HG03432 (cell line): ENCODE measurements around the gene KIAA0586.
"Not testable (repeated sequence)": the region's sequence is repeated elsewhere in the genome, so short reads cannot be mapped to it uniquely, and the experiment has no call there.

Experiments used
- ATAC-seq: cut with Tn5 transposase; IDR thresholded peaks from one replicate; pipeline ENCODE4 v1.9.1; 2021; ENCODE audit warnings: mild to moderate bottlenecking, moderate library complexity; ENCODE audit not compliant: unreplicated experiment

KIAA0586 gene

GRCh38 chr14:58427281-58428117 lies at the start of gene KIAA0586, which contains the start of gene TIMM9:
KIAA0586 (plus strand) TSS chr14:58427719; CDS start chr14:58428265, 546 bp downstream.
TIMM9 (minus strand) TSS chr14:58427531; CDS start chr14:58411945, 15,586 bp downstream.
- ATAC-seq: peak; percentile 90

DNA sequence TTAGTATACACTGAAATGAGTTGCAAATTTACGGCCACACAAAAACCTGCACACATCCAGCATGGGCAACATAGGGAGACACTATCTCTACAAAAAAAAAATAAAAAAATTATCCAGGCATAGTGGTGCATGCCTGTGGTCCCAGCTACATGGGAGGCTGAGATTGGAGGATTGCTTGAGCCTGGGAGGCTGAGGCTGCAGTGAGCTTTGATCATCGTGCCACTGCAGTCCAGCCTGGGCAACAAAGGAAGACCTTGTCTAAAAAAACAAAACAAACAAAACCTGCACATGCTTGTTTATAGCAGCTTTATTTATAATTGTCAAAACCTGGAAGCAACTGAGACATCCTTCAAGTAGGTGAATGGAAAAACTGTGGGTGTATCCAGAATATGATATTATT lies 36.7 kb upstream of the KIAA0586 start:
- ATAC-seq: no peak

DNA sequence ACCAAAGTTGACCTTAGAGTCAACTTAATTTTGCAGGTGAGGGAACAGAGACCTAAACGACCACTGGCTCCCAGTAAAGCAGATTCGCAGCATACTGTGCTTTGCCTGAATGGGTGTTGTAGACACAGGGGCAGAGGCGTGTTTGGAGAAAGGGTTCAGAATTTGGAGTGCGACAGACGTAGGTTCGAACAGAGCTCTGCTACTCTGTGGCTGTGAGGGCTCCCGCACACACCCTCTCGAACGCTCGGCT lies 32.0 kb upstream of the KIAA0586 start:
- ATAC-seq: no peak

GRCh38 chr14:58395812-58396788 lies 31.4 kb upstream of the KIAA0586 start, which contains the start of gene TOMM20L:
TOMM20L (plus strand) TSS chr14:58395930; CDS start chr14:58395958, 28 bp downstream.
- peak; percentile 96 for ATAC-seq

DNA sequence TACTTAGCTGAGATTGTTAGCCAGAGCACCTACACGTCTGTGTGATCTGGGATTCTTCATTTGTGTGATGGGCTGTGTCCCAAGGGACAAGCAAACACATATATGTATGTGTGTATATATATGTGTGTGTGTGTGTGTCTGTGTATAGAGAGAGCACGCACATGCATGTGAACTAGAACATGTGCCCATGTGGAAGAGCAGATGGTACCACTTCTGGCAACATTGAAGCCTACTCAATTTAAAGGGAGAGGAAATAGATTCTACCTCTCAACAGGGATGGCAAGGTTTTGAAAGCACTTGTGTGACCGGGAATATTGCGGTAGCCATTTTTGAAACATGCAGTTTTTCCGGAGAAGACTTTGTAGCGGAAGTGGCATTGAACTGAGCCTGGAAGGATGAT lies 30.4 kb upstream of the KIAA0586 start:
- no peak for ATAC-seq

DNA sequence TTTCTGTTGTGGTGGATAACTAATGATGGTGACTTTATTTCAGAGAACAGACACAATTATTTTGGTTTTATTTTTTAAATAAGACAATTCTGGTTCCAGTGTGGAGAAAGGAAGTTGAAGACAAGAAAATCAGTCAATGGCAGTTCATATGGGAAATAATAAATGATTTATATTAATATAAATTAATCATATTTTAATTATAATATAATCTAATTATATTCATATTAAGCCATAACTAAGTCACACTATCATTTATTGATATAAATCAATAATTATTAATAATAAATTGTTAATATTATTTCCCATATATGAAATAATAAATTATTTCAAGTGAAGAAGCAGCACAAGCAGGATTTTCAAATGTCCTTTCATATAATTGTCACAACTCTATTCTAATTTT lies 29.0 kb upstream of the KIAA0586 start:
- no peak for ATAC-seq

DNA sequence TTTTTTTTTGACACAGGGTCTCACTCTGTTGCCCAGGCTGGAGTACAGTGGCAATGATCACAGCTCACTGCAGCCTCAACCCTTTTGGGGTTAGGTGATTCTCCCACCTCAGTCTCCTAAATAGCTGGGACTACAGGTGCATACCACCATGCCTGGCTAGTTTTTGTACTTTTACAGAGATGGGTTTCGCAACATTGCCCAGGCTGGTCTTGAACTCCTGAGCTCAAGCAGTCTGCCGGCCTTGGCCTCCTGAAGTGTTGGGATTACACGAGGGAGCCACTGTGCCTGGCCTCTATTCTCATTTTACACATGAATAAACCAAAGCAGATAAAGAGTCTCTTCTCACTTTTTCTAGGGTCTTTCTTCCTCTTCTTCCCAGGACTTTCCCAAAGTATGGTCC lies 28.6 kb upstream of the KIAA0586 start:
- ATAC-seq: no peak

DNA sequence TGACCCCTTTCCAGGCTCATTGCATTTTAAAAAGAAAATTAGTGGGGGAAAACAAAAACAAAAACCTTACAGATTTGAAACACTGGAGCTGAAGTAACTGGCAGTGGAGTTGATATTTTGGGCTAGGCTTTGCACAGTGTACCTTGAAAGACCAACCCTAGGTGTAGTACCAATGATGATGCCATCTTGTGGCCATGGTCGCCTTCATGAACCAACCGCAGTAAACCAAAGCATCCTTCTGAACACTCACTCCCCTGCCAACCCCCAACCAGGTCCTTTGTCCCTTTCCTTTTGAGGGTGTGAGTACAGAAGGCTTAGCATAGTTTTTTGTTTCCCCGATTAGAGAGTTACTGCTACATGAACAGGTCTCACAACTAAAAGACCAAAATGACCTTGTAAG lies 25.9 kb upstream of the KIAA0586 start:
- no peak for ATAC-seq

- ATAC-seq: no peak
These were observed 18.8 kb upstream of the KIAA0586 start for GRCh38 chr14:58408681-58409215.

DNA sequence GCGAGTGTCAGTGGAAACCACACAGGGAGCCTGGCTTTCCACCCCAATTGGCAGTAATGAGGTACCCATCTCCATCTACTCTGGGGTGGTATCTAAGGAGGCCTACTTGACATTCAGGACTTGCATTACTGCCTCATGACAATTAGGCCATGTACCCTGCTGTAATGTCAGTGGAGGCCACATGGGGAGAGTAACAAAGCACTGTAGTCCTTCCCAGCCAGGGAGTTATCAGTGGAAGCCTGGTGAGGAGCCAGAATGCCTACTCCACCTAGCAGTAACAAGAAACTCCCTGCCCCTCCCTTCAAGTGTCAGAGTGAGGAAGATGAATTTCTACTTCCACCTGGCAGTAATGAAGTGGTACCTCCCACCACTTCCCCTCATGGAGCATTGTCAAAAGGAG lies 12.7 kb upstream of the KIAA0586 start:
- ATAC-seq: no peak

DNA sequence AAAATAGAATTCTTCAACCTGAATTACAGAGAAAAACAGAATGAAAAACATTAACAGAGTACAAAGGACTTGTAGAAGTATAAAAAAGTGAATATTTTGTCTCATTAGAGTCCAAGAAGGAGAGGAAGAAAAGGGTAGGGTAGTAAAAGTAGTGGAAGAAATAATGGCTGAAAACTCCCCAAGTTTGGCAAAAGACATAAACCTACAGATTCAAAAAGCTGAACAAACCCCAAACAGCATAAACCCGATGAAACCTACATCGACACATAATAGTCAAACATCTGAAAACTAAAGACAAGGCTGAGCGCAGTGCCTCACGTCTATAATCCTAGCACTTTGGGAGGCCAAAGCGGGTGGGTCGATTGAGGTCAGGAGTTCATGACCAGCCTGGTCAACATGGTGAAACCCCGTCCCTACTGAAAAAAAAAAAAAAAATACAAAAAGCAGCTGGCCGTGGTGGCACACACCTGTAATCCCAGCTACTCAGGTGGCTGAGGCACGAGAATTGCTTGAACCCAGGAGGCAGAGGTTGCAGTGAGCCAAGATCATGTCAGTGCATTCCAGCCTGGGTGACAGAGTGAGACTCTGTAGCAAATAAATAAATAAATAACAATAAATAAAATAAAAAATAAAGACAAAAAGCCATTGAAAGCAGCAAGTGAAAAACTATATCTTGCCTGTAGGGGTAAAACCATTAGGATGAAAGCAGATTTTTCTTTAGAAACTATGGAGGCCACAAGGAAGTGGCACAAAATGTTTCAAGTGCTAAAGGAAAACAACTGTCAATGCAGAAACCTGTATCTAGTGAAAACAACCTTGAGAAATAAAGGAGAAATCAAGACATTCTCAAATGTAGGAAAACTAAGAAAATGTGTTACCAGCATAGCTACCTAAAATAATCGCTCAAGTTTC lies 11.6 kb upstream of the KIAA0586 start:
- ATAC-seq: no peak

GRCh38 chr14:58416934-58417333 lies 10.6 kb upstream of the KIAA0586 start:
- ATAC-seq: not testable (repeated sequence)

DNA sequence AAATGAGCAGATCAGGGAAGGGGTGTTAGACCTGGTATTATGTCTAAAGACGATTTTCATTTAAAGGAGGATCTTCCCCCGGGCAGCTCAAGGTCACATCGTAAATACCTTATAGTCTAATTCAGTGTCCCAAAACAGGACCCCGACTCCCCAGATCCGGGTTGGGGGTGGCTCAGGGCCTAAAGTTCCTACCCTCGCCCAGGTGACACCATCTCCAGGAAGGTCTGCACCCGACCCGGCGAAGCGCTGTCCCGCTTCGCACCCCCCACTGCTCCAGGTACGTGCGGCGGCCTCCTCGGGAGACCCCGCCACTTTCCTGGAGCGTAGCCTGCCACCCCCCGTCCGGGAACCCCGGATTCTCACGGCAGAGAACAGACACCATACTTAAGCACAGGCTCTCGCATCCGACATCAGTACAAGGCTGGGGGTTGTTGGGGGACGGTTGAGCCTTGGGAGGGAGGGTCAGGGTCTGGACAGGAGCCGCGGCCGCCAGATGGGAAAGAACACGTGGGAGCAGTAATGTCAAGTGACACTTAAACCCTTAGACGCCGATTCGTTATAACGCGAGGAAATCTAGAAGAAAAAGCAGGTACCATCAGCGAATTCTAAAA lies 744 bp upstream of the KIAA0586 start:
- ATAC-seq: peak; percentile 44

- no peak for ATAC-seq
These were observed 682 bp downstream of the KIAA0586 start for GRCh38 chr14:58428118-58428683.

GRCh38 chr14:58430156-58430555 lies 2.6 kb downstream of the KIAA0586 start:
- ATAC-seq: no peak

DNA sequence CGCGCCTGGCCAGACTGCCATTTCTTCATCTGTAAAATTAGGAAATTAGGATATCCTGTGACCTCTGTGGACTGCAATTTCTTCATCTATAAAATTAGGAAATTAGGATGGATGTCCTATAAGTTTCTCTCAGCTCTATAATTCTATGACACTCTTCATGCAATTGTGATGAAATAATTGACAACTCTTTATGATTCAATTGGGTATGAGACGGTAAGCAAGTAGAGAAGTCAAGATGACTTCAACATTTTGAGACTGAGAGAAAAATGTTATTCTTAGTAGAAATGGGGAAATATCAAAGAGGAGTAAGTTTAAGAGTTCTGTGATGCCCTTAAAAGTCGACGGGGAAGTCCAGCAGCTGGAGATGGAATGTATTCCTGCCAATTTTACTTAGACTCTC lies 12.0 kb downstream of the KIAA0586 start:
- no peak for ATAC-seq

GRCh38 chr14:58444627-58445026 lies 17.1 kb downstream of the KIAA0586 start:
- no peak for ATAC-seq

GRCh38 chr14:58455593-58456265 lies 28.2 kb downstream of the KIAA0586 start:
- no peak for ATAC-seq

GRCh38 chr14:58460772-58461171 lies 33.3 kb downstream of the KIAA0586 start:
- ATAC-seq: no peak
